Measurements from ENCODE around the gene CFAP141.

DNA sequence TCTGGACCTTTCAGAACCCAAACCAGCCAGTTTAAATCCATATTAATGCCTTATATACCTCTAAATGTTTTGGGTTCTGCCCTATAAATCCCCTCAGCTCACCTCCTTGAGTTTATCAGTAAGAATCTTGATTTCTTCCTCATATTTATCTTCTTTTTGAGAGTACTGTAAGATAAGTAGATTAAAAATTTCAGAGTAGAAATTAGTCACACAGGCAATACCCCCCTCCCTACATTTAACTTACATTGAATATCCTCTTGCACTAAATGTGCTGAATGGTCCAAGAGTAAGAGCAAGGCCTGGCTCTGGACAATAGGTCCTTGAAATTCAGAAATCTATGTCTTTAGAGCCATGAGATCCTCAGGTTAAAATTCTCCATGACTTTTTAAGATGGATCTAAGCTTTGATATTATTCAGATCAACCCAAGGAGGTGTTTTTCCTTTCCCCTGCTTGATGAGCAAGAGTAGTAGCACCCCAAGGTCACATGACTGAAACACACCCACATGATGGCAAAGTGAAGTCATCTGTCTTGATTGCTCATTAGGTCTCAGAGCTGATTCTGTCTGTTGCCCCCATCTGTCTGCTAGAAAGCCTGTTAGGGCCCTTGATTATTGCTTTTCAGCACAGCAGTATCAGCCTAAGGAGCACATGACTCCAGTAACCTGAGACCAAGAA lies 35.4 kb downstream of the CFAP141 start:
- TF ChIP-seq EP300 (IDR thresholded peaks at IDR 0.05; ENCODE audit: borderline replicate concordance in 1 of 2, low read depth in 1 of 2, low read length in 1 of 2) = no peak
- TF ChIP-seq GABPA (IDR thresholded peaks at IDR 0.05; ENCODE audit: low read depth) = no peak

Measured in SK-N-SH (cell line).